RWPE2 (cell line): ENCODE results near the gene DIAPH3.

ENCODE experiments used
- ATAC-seq: fragments of 200-7000 bp; cut with Tn5 transposase; 3 replicates; pipeline ENCODE4 v1.9.1; 2021; ENCODE audit warnings: low read depth
- DNase-seq: peaks from one replicate; pipeline ENCODE4 v3.0.0-alpha.2; 2020; ENCODE audit warnings: low spot score
- H3K27ac ChIP-seq: fragments of 450-650 bp; 2 replicates; pipeline ENCODE4 v1.5.1; 2017; ENCODE audit warnings: mild to moderate bottlenecking; ENCODE audit not compliant: poor library complexity, severe bottlenecking
- H3K27me3 ChIP-seq: fragments of 250-450 bp; sonication (Bioruptor Pico); 2 replicates; pipeline ENCODE4 v1.5.1; 2021; ENCODE audit warnings: mild to moderate bottlenecking, moderate library complexity; ENCODE audit not compliant: insufficient read depth, poor library complexity, severe bottlenecking
- H3K36me3 ChIP-seq: fragments of 250-450 bp; sonication (Bioruptor Pico); 2 replicates; pipeline ENCODE4 v1.5.1; 2020; ENCODE audit warnings: low read depth, mild to moderate bottlenecking, moderate library complexity
- H3K4me1 ChIP-seq: fragments of 250-450 bp; sonication (Bioruptor Pico); 2 replicates; pipeline ENCODE4 v1.5.1; 2021; ENCODE audit warnings: mild to moderate bottlenecking, moderate library complexity; ENCODE audit not compliant: insufficient read depth, poor library complexity, severe bottlenecking
- H3K4me3 ChIP-seq: fragments of 250-450 bp; sonication (Bioruptor Pico); 2 replicates; pipeline ENCODE4 v1.5.1; 2021; ENCODE audit warnings: mild to moderate bottlenecking, moderate library complexity; ENCODE audit not compliant: severe bottlenecking
- H3K9me3 ChIP-seq: fragments of 250-450 bp; sonication (Bioruptor Pico); 2 replicates; pipeline ENCODE4 v1.5.1; 2021; ENCODE audit warnings: mild to moderate bottlenecking, moderate library complexity; ENCODE audit not compliant: severe bottlenecking
- TF ChIP-seq, protein P1 (sequence below): fragments of 450-650 bp; IDR thresholded peaks from one replicate; pipeline ENCODE4 v1.5.1; 2017; ENCODE audit warnings: mild to moderate bottlenecking, moderate library complexity; ENCODE audit not compliant: poor library complexity, severe bottlenecking

The DIAPH3 gene

GRCh38 chr13:59658027-59658737, 505.5 kb downstream of the DIAPH3 start:
- Histone ChIP-seq H3K4me3 (no peak overlapping the region), H3K36me3 (no peaks in the 10 kb centered on the region), H3K4me1 (no peaks in the 10 kb centered on the region), H3K9me3 (no peaks in the 10 kb centered on the region), H3K27ac (no peak overlapping the region), H3K27me3 (peaks cover 7% of the 10 kb centered on the region)
- TF ChIP-seq, protein P1, sequence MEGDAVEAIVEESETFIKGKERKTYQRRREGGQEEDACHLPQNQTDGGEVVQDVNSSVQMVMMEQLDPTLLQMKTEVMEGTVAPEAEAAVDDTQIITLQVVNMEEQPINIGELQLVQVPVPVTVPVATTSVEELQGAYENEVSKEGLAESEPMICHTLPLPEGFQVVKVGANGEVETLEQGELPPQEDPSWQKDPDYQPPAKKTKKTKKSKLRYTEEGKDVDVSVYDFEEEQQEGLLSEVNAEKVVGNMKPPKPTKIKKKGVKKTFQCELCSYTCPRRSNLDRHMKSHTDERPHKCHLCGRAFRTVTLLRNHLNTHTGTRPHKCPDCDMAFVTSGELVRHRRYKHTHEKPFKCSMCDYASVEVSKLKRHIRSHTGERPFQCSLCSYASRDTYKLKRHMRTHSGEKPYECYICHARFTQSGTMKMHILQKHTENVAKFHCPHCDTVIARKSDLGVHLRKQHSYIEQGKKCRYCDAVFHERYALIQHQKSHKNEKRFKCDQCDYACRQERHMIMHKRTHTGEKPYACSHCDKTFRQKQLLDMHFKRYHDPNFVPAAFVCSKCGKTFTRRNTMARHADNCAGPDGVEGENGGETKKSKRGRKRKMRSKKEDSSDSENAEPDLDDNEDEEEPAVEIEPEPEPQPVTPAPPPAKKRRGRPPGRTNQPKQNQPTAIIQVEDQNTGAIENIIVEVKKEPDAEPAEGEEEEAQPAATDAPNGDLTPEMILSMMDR, result no peak
- DNase-seq, result no peak
- ATAC-seq, result peak; percentile 49; the same call in 2 of the 3 replicates

- Histone ChIP-seq H3K4me3 (no peak overlapping the region), H3K36me3 (no peaks in the 10 kb centered on the region), H3K27ac (no peak overlapping the region), H3K27me3 (peaks cover 7% of the 10 kb centered on the region), H3K9me3 (no peaks in the 10 kb centered on the region), H3K4me1 (no peaks in the 10 kb centered on the region)
- DNase-seq (no peak), ATAC-seq (no peak)
- TF ChIP-seq, protein P1, result no peak
Measured at GRCh38 chr13:59653916-59654315, 509.8 kb downstream of the DIAPH3 start.

DNA sequence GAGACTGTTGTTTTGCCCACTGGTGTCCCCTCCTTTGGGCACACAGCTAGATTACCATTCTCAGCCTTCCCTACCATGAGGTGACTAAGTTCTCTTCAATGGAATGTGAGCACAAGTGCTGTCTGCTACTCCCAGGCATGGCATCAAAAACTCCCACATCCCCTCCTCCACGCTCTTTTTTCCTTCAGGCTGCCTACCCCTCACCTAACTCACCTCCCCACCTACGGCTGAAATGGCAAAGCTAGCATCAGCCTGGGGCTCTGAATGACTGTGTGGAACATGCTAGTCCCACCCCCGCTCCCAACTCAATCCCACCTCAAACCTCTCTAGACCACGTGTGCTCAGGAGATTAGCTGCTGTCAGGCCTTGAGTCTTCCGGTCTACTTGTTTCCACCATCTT, 512.2 kb downstream of the DIAPH3 start:
- Histone ChIP-seq H3K9me3 (no peaks in the 10 kb centered on the region), H3K27ac (no peak overlapping the region), H3K36me3 (no peaks in the 10 kb centered on the region), H3K27me3 (no peaks in the 10 kb centered on the region), H3K4me3 (no peak overlapping the region), H3K4me1 (no peaks in the 10 kb centered on the region)
- no peak for DNase-seq
- TF ChIP-seq, protein P1, result no peak
- ATAC-seq, result no peak

DNA sequence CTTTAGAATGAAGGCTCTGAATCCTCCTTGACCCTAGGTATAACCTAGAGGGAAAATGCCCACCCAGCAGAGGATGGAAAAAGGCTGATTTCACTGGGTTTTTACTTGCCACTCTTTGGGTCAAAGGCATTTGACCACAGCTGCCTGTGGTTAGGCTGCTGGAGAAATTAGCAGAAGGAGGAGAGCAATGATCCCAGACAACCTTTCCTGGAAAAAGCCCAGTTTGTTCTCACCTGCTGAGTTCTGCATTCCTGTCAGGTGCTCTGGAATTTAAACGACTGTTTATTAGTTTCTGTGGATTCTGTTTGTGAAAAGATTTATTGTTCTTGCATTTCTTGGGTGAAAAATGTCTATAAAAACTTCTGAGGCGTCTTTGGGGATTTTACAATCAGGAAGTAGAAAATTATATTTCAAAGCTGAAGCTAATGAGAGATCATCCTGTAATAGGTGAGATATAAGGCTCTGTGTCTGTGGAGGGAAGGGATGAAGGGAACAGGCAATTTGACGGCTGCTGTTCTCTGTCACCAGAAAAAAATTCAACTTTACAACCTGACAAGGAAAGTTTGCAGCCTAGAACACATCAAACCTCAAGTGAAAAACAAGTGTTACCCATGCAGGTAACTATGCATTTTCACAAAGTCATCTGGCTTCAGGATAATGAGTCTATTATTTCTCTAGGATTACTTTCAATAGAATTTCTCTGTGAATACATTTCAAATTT, 519.7 kb downstream of the DIAPH3 start:
- Histone ChIP-seq H3K4me1 (no peaks in the 10 kb centered on the region), H3K9me3 (no peaks in the 10 kb centered on the region), H3K36me3 (no peaks in the 10 kb centered on the region), H3K27me3 (no peaks in the 10 kb centered on the region), H3K27ac (no peak overlapping the region), H3K4me3 (no peak overlapping the region)
- no peak for ATAC-seq
- TF ChIP-seq, protein P1, result no peak
- no peak for DNase-seq
